Measurements from ENCODE around the gene SCML2. TPM values are rescaled to one million over a fixed set of nuclear protein-coding genes. Genes with fewer than 3 reads are reported as not detected.

The SCML2 gene
- total RNA-seq = 1 to 10 TPM; 1.3 to 3.7 (median 1.4) TPM

- peak within 1 kb of the TSS in 3 of 4 donors; percentile 69 to 76 (median 73) for H3K27ac ChIP-seq
- peak; percentile 77 for ATAC-seq
- no peak for TF ChIP-seq POLR2A (IDR thresholded peaks at IDR 0.05)
- no peak for TF ChIP-seq POLR2AphosphoS5 (IDR thresholded peaks at IDR 0.05)
- TF ChIP-seq CTCF (IDR thresholded peaks at IDR 0.05) = no peak
- no peak for TF ChIP-seq EP300 (IDR thresholded peaks at IDR 0.05)
- no peaks in the 10 kb centered on the region for H3K36me3 ChIP-seq
- 47% methylated on average over 14 of the region's 92 CpGs; no CpG with 5 or more reads in 1 of the 2 donors for WGBS, 2 donors (ENCODE audit: low coverage in 1 of 2)
- peak within 1 kb of the TSS; percentile 62 to 83 for H3K4me3 ChIP-seq
- H3K27me3 ChIP-seq = no peaks in the 10 kb centered on the region
- H3K4me1 ChIP-seq = no peaks in the 10 kb centered on the region
- no peaks in the 10 kb centered on the region for H3K9me3 ChIP-seq
These were observed at the start of gene SCML2 for GRCh38 chrX:18354369-18355223. SCML2 (minus strand) TSS chrX:18354688; CDS start chrX:18334071, 20,617 bp downstream.

DNA sequence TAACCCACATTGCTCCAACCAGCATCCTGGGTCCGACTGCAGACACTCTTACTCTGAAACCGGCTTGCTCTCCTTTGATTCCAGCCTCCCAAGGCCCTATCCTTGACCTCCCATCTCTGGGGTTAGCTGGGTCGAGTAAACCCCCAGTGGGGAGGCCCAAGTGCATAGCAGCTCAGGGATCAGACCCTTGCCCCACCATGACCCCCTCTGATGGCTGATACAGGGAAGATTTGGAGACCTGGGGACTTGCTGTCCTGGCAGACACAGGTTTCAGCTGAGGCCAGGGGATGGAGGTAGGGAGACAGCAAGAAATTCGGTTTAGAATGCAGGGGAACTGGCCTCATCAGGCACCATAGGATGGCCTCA, 47.3 kb upstream of the SCML2 start:
- Histone ChIP-seq H3K27me3 (no peaks in the 10 kb centered on the region), H3K4me1 (no peaks in the 10 kb centered on the region), H3K36me3 (no peaks in the 10 kb centered on the region), H3K9me3 (no peaks in the 10 kb centered on the region), H3K4me3 (no peak overlapping the region), H3K27ac (no peak overlapping the region)
- ATAC-seq = no peak
- WGBS, 2 donors (ENCODE audit: low coverage in 1 of 2) = 79% methylated on average over 2 of the region's 4 CpGs; no CpG with 5 or more reads in 1 of the 2 donors
- TF ChIP-seq EP300 (IDR thresholded peaks at IDR 0.05) = no peak

- 66 to 76% methylated on average over 8 to 9 of the region's 11 CpGs for WGBS, 2 donors (ENCODE audit: low coverage in 1 of 2)
- no peak overlapping the region for H3K27ac ChIP-seq
- H3K27me3 ChIP-seq = no peaks in the 10 kb centered on the region
- ATAC-seq = no peak
- H3K36me3 ChIP-seq = no peaks in the 10 kb centered on the region
- no peaks in the 10 kb centered on the region for H3K4me1 ChIP-seq
- no peak for TF ChIP-seq POLR2AphosphoS5 (IDR thresholded peaks at IDR 0.05)
- TF ChIP-seq POLR2A (IDR thresholded peaks at IDR 0.05) = no peak
- no peak for TF ChIP-seq CTCF (IDR thresholded peaks at IDR 0.05)
- TF ChIP-seq EP300 (IDR thresholded peaks at IDR 0.05) = no peak
- no peak overlapping the region for H3K4me3 ChIP-seq
- no peaks in the 10 kb centered on the region for H3K9me3 ChIP-seq
These were observed 40.0 kb upstream of the SCML2 start for GRCh38 chrX:18394477-18394876.

GRCh38 chrX:18390941-18391538, 36.6 kb upstream of the SCML2 start:
- no peak for ATAC-seq
- no peaks in the 10 kb centered on the region for H3K4me1 ChIP-seq
- H3K27me3 ChIP-seq = no peaks in the 10 kb centered on the region
- H3K36me3 ChIP-seq = no peaks in the 10 kb centered on the region
- no peak overlapping the region for H3K4me3 ChIP-seq
- H3K27ac ChIP-seq = no peak overlapping the region
- TF ChIP-seq POLR2AphosphoS5 (IDR thresholded peaks at IDR 0.05) = no peak
- TF ChIP-seq CTCF (IDR thresholded peaks at IDR 0.05) = peak; percentile 59 to 78 (median 67)
- WGBS, 2 donors (ENCODE audit: low coverage in 1 of 2) = 0 to 3% methylated on average over 5 to 6 of the region's 9 CpGs
- no peaks in the 10 kb centered on the region for H3K9me3 ChIP-seq

DNA sequence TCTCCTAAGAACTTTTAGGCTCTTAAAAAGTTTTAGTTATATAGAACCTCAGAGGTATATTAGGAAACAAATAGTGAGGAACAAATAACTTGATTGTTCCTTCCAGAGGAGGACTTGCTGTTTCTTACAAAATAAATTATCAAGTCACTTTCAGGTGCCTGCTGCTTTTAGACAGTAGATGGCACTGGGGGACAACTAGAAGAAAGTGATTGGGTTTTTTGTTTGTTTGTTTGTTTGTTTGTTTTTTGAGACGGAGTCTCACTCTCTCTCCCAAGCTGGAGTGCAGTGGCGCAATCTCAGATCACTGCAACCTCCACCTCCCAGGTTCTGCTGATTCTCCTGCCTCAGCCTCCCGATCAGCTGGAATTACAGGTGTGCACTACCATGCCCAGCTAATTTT, 35.5 kb upstream of the SCML2 start:
- ATAC-seq = no peak

More for the DNA sequence above, 35.5 kb upstream of the SCML2 start:
- Histone ChIP-seq H3K4me3 (no peak overlapping the region), H3K9me3 (no peaks in the 10 kb centered on the region), H3K4me1 (no peaks in the 10 kb centered on the region), H3K27ac (no peak overlapping the region), H3K27me3 (no peaks in the 10 kb centered on the region), H3K36me3 (no peaks in the 10 kb centered on the region)
- TF ChIP-seq CTCF (IDR thresholded peaks at IDR 0.05) = no peak
- TF ChIP-seq EP300 (IDR thresholded peaks at IDR 0.05) = no peak
- no peak for TF ChIP-seq POLR2A (IDR thresholded peaks at IDR 0.05)
- no peak for TF ChIP-seq POLR2AphosphoS5 (IDR thresholded peaks at IDR 0.05)
- WGBS, 2 donors (ENCODE audit: low coverage in 1 of 2) = 53 to 54% methylated on average over 2 to 3 of the region's 3 CpGs

Data from gastroesophageal sphincter (tissue), 4 donors.